ENCODE measurements around the gene C5orf47.

C5orf47 gene

DNA sequence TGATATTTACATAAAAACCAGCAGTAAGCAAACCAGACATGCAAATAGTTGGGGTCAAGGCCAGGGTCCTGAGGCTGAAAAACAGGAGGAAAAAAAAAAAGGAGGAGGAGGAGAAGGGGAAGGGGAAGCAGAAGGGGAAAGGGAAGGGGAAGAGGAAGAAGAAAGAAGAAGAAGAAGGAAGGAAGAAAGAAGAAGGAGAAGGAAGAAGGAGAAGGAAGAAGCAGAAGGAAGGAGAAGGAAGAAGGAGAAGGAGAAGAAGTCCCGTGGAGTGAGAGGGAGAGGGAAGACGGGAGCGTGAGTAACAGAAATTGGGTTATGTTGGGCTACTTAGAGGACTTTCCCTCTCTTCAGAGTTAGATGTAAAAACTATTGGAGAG, 31.9 kb downstream of the C5orf47 start:
- TF ChIP-seq SIN3A (IDR thresholded peaks at IDR 0.05; ENCODE audit: borderline replicate concordance, insufficient read depth, low read length) (no peak), FOXP2 (optimal IDR thresholded peaks at IDR 0.05; ENCODE audit: borderline replicate concordance, extremely low read depth, extremely low read length, insufficient read depth) (no peak), TAF1 (IDR thresholded peaks at IDR 0.05; ENCODE audit: borderline replicate concordance, insufficient read depth, low read length) (no peak), POLR2AphosphoS5 (IDR thresholded peaks at IDR 0.05; ENCODE audit: low read depth, low read length) (no peak)
- TF ChIP-seq, protein P1, sequence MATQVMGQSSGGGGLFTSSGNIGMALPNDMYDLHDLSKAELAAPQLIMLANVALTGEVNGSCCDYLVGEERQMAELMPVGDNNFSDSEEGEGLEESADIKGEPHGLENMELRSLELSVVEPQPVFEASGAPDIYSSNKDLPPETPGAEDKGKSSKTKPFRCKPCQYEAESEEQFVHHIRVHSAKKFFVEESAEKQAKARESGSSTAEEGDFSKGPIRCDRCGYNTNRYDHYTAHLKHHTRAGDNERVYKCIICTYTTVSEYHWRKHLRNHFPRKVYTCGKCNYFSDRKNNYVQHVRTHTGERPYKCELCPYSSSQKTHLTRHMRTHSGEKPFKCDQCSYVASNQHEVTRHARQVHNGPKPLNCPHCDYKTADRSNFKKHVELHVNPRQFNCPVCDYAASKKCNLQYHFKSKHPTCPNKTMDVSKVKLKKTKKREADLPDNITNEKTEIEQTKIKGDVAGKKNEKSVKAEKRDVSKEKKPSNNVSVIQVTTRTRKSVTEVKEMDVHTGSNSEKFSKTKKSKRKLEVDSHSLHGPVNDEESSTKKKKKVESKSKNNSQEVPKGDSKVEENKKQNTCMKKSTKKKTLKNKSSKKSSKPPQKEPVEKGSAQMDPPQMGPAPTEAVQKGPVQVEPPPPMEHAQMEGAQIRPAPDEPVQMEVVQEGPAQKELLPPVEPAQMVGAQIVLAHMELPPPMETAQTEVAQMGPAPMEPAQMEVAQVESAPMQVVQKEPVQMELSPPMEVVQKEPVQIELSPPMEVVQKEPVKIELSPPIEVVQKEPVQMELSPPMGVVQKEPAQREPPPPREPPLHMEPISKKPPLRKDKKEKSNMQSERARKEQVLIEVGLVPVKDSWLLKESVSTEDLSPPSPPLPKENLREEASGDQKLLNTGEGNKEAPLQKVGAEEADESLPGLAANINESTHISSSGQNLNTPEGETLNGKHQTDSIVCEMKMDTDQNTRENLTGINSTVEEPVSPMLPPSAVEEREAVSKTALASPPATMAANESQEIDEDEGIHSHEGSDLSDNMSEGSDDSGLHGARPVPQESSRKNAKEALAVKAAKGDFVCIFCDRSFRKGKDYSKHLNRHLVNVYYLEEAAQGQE (IDR thresholded peaks at IDR 0.05; ENCODE audit: insufficient read depth in 1 of 2, low read depth in 2 of 2, low read length in 2 of 2) = no peak

DNA sequence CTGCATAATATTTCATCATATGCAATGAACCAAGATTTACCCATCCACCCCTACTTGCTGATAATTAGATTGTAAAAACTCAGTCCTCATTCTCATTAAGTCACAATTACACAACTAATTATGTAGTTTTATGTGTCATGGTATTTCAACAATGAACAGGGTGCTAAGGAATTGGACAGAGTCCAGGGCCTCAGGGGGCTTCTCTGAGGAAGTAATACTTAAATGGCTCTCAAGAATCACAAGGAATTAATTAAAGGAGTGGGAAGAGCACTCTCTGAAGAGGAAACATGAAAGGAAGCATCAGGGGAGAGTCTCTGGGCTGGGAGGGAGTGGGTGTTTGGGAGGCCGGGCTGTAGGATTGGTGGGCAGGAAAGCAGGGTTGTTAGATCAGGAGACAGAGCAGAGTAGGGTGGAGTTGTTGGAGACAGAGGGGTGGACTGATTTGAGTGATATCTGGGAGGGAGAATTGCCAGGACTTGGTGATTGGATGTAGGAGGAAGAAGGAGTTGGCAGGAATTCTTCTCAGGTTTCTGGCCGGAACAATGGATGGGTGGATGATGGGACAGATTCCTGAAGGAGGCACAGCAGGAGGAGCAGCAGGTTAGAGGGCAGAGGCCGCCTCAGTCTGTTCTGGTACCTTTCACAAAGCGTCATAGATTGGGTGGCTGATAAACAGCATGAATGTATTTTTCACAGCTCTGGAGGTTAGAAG, 33.6 kb downstream of the C5orf47 start:
- TF ChIP-seq TAF1 (IDR thresholded peaks at IDR 0.05; ENCODE audit: borderline replicate concordance, insufficient read depth, low read length) = no peak
- TF ChIP-seq, protein P1 (IDR thresholded peaks at IDR 0.05; ENCODE audit: insufficient read depth in 1 of 2, low read depth in 2 of 2, low read length in 2 of 2) = no peak

DNA sequence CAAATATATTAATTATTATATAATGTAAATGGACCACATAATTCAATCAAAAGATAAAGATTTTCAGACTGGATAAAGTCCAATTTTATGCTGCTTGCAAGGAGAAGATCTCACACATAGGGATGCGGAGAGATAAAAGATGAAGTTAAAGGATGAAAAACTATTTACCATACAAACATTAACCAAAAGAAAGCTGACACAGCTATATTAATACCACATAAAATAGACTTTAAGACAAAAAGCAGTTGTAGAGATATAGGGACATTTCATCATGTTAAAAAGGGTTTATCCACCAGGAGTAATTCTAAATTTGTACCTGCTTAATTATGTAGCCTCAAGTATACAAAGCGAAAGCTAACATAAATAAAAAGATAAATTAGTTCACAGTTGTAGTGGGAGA, 41.3 kb downstream of the C5orf47 start:
- TF ChIP-seq, protein P1 (IDR thresholded peaks at IDR 0.05; ENCODE audit: insufficient read depth in 1 of 2, low read depth in 2 of 2, low read length in 2 of 2) = no peak
- no peak for TF ChIP-seq FOXP2 (optimal IDR thresholded peaks at IDR 0.05; ENCODE audit: borderline replicate concordance, extremely low read depth, extremely low read length, insufficient read depth)
- TF ChIP-seq SIN3A (IDR thresholded peaks at IDR 0.05; ENCODE audit: borderline replicate concordance, insufficient read depth, low read length) = no peak

DNA sequence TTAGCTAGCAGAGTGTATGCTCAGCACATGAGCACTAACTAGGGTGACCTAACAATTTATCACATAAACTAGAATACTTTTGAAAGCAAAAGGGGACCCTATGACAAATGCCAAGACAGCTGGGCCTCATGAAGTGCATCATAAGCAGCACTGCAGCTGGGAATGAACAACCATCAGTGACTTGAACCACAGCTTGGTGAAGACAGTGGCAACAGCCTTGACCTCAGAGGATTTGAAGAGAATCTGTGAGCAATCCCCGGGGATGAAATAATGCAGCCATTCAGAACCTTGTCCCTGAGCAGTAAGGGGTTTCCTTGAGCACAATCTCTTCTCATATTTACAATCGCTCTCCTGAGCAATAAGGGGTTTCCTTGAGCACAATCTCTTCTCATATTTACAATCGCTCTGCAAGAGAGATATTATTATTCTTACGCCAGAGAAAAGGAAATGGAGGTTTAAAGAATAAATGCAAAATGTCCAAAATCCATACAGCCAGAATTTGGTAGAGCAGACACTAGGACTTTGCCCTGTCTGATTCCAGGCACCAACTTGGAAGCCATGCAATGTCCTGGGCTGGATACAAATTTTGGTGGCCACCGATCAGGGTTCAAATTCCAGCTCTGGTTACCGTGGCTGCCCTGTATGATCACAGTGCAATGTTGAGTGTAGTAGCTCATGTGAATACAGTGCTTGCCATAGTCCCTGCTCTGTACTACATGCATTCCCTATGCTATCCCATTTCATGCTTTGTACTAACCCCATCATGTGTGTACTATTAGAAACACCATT, 55.7 kb downstream of the C5orf47 start:
- no peak for TF ChIP-seq TAF1 (IDR thresholded peaks at IDR 0.05; ENCODE audit: borderline replicate concordance, insufficient read depth, low read length)
- TF ChIP-seq POLR2AphosphoS5 (IDR thresholded peaks at IDR 0.05; ENCODE audit: low read depth, low read length) = no peak

DNA sequence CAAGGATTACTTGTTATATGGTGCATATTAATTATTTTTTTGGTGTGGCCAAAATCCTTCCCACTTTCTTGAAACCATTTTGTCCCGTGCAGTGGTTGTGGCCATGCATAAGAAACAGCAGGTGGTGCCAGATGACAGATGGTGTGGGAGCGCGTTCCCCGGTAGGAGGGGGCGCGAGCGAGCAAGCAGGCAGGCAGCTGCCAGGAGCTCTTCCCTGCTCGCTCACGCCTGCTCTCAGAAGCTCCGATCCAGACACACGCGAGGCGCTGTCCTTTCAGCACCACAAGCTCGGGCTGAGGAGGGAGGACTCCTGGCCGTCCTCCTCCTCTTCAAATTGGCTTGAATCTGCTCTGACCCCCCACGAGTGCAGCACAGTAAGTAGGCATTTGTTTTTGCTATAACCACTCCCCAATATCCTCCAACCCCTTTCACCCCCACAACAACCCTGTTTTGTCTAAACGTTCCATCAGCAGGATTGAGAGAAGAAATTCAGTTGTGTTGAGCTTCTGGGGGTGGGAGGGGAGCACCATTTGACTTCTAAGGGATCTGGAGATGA, 56.6 kb downstream of the C5orf47 start, which contains the start of gene NSG2:
Gene NSG2 (plus strand): TSS at position 237 of the 556 bp plus-strand sequence. CDS start 1,050 bp downstream, outside the sequence.
- TF ChIP-seq, protein P1 (IDR thresholded peaks at IDR 0.05; ENCODE audit: insufficient read depth in 1 of 2, low read depth in 2 of 2, low read length in 2 of 2) = peak; percentile 97 to 100
- no peak for TF ChIP-seq POLR2AphosphoS5 (IDR thresholded peaks at IDR 0.05; ENCODE audit: low read depth, low read length)
- TF ChIP-seq TAF1 (IDR thresholded peaks at IDR 0.05; ENCODE audit: borderline replicate concordance, insufficient read depth, low read length) = no peak
- peak; percentile 82; the same call in 1 of the 2 replicates for TF ChIP-seq SIN3A (IDR thresholded peaks at IDR 0.05; ENCODE audit: borderline replicate concordance, insufficient read depth, low read length)
- TF ChIP-seq FOXP2 (optimal IDR thresholded peaks at IDR 0.05; ENCODE audit: borderline replicate concordance, extremely low read depth, extremely low read length, insufficient read depth) = peak; percentile 89

Data from PFSK-1 (cell line).